ENCODE results near the gene MUC5B.

- no peak for TF ChIP-seq TAF1 (conservative IDR thresholded peaks at IDR 0.05)
- TF ChIP-seq, protein P1, sequence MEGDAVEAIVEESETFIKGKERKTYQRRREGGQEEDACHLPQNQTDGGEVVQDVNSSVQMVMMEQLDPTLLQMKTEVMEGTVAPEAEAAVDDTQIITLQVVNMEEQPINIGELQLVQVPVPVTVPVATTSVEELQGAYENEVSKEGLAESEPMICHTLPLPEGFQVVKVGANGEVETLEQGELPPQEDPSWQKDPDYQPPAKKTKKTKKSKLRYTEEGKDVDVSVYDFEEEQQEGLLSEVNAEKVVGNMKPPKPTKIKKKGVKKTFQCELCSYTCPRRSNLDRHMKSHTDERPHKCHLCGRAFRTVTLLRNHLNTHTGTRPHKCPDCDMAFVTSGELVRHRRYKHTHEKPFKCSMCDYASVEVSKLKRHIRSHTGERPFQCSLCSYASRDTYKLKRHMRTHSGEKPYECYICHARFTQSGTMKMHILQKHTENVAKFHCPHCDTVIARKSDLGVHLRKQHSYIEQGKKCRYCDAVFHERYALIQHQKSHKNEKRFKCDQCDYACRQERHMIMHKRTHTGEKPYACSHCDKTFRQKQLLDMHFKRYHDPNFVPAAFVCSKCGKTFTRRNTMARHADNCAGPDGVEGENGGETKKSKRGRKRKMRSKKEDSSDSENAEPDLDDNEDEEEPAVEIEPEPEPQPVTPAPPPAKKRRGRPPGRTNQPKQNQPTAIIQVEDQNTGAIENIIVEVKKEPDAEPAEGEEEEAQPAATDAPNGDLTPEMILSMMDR (IDR thresholded peaks at IDR 0.05; ENCODE audit: low read depth, low read length, missing input control), result no peak
- TF ChIP-seq REST (IDR thresholded peaks at IDR 0.05), result no peak
- TF ChIP-seq ZBTB33 (IDR thresholded peaks at IDR 0.05), result no peak
- TF ChIP-seq SP1 (IDR thresholded peaks at IDR 0.05), result no peak
- no peak for TF ChIP-seq HNF4A (conservative IDR thresholded peaks at IDR 0.05)
- no peak for TF ChIP-seq GABPA (IDR thresholded peaks at IDR 0.05 in 1 of 2, conservative IDR thresholded peaks at IDR 0.05 in 1 of 2)
These were observed 69.3 kb downstream of the MUC5B start for GRCh38 chr11:1292018-1292643.

Measured in liver (tissue), 3 donors.